Left ventricle myocardium inferior (tissue), 1 donor: ENCODE measurements around the gene MYOCD. TPM values are rescaled to one million over a fixed set of nuclear protein-coding genes. Genes with fewer than 3 reads are reported as not detected.

Experiments
- DNase-seq: peaks from one replicate; pipeline ENCODE4 v3.0.0-alpha.2; 2020
- H3K27ac ChIP-seq: fragments of 200-600 bp; replicated peaks from 2 replicates; pipeline ENCODE4 v1.8.0; 2021
- H3K27me3 ChIP-seq: fragments of 200-600 bp; 2 replicates; pipeline ENCODE4 v1.8.0; 2021; ENCODE audit warnings: low read depth
- H3K36me3 ChIP-seq: fragments of 200-600 bp; 2 replicates; pipeline ENCODE4 v1.8.0; 2021
- H3K4me1 ChIP-seq: fragments of 200-600 bp; 2 replicates; pipeline ENCODE4 v1.8.0; 2021
- H3K4me3 ChIP-seq: fragments of 200-600 bp; 2 replicates; pipeline ENCODE4 v1.8.0; 2021; ENCODE audit warnings: mild to moderate bottlenecking, moderate library complexity
- H3K9me3 ChIP-seq: fragments of 200-600 bp; replicated peaks from 2 replicates; pipeline ENCODE4 v1.8.0; 2021
- CTCF ChIP-seq: fragments of 200-600 bp; IDR thresholded peaks from 2 replicates; pipeline ENCODE4 v1.8.0; 2021; ENCODE audit warnings: antibody characterized with exemption, mild to moderate bottlenecking, borderline replicate concordance
- intact Hi-C: fragments of 100-400 bp; cut with micrococcal nuclease; formaldehyde crosslinking; loops from one replicate; pipeline ENCODE4 v1.11.0; 2022
- total RNA-seq: library from RNA; stranded (reverse); fragmentation: NEBNext Ultra II Directional; extraction: Animal tissue kit (Norgen Biotek cat#: 25700); gene quantifications from one replicate; pipeline ENCODE4 v1.2.1, GENCODE V29; 2021
- donor health status: DM: no; HTN: yes; CAD: no; lungs with severe emphysema.

Gene MYOCD
- total RNA-seq, 1 donor from 2014 or later, result 57.3 TPM

DNA sequence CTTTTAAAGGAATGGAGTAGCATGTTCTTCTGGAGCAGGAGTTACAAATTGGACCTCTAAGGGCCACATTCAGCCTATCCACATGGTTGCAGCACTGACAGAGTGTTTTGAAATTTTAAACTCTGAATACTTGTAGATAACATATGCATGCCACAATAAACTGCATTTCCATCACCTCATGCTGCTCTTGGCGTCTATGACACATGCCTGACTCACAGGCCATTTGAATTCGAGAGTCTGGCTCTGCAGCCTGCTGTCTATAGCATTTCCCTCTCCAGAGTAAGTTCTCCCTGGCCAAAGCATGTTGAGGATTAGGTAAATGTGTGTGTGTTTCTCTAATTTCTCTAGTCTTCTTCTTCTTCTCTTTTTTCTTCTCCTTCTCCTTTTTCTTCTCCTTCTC, 28.7 kb upstream of the MYOCD start:
- no peaks in the 10 kb centered on the region for H3K27me3 ChIP-seq
- no peak for DNase-seq
- intact Hi-C loops, result no loop called here
- H3K4me3 ChIP-seq, result no peak overlapping the region
- no peaks in the 10 kb centered on the region for H3K9me3 ChIP-seq
- TF ChIP-seq CTCF, result no peak
- H3K36me3 ChIP-seq, result no peaks in the 10 kb centered on the region
- H3K27ac ChIP-seq, result no peak overlapping the region
- H3K4me1 ChIP-seq, result peaks cover 14% of the 10 kb centered on the region

GRCh38 chr17:12637745-12638651, 27.7 kb upstream of the MYOCD start:
- H3K4me1 ChIP-seq, result peaks cover 14% of the 10 kb centered on the region
- DNase-seq, result no peak
- no peak overlapping the region for H3K27ac ChIP-seq
- H3K27me3 ChIP-seq, result no peaks in the 10 kb centered on the region
- no peaks in the 10 kb centered on the region for H3K9me3 ChIP-seq
- no peaks in the 10 kb centered on the region for H3K36me3 ChIP-seq
- TF ChIP-seq CTCF, result no peak
- intact Hi-C loops, result no loop called here
- H3K4me3 ChIP-seq, result no peak overlapping the region

- H3K9me3 ChIP-seq, result no peaks in the 10 kb centered on the region
- H3K4me3 ChIP-seq, result no peak overlapping the region
- no peak for TF ChIP-seq CTCF
- no peak overlapping the region for H3K27ac ChIP-seq
- no peaks in the 10 kb centered on the region for H3K36me3 ChIP-seq
- no peaks in the 10 kb centered on the region for H3K27me3 ChIP-seq
- peaks cover 11% of the 10 kb centered on the region for H3K4me1 ChIP-seq
- intact Hi-C loops, result no loop called here
- DNase-seq, result no peak
Observed at GRCh38 chr17:12640364-12640763, 25.3 kb upstream of the MYOCD start.

- no peak for TF ChIP-seq CTCF
- intact Hi-C loops, result no loop called here
- H3K9me3 ChIP-seq, result no peaks in the 10 kb centered on the region
- H3K4me1 ChIP-seq, result peaks cover 10% of the 10 kb centered on the region
- no peak overlapping the region for H3K4me3 ChIP-seq
- DNase-seq, result no peak
- no peaks in the 10 kb centered on the region for H3K36me3 ChIP-seq
- no peak overlapping the region for H3K27ac ChIP-seq
- no peaks in the 10 kb centered on the region for H3K27me3 ChIP-seq
Observed at GRCh38 chr17:12641084-12641483, 24.6 kb upstream of the MYOCD start.

DNA sequence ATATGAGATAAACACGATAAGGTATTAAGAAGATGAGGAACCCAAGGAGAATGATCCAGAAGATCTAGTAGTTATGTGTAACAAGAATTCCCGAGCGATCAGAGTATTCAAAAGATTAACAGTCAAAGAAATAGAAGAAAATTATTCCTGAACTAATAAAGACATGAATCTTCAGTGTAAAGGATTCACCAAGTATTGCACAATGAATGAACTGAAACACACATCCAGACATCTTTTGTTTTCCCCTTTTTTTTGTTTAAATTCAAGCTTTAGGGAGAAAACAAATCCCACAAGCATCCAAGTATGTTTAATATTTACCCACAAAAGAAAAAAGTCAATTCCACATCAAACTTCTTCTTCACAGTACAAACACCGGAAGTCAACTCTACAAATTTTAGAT, 23.7 kb upstream of the MYOCD start:
- no peaks in the 10 kb centered on the region for H3K27me3 ChIP-seq
- H3K27ac ChIP-seq, result no peak overlapping the region
- intact Hi-C loops, result loop anchor here (2.0 kb wide), 1 partner anchor 57 kb away; no protein-coding TSS in a partner anchor
- no peaks in the 10 kb centered on the region for H3K36me3 ChIP-seq
- no peak for DNase-seq
- H3K9me3 ChIP-seq, result no peaks in the 10 kb centered on the region
- H3K4me1 ChIP-seq, result peaks cover 10% of the 10 kb centered on the region
- H3K4me3 ChIP-seq, result no peak overlapping the region
- no peak for TF ChIP-seq CTCF
